ENCODE data around the gene CHRNA9. TPM values are rescaled to one million over a fixed set of nuclear protein-coding genes. Genes with fewer than 3 reads are reported as not detected.

The CHRNA9 gene
- total RNA-seq, 4 donors from 2014 or later = not detected

- Histone ChIP-seq H3K9me3 (no peaks in the 10 kb centered on the region), H3K27me3 (no peaks in the 10 kb centered on the region), H3K36me3 (no peaks in the 10 kb centered on the region), H3K27ac (peak overlapping the region; percentile 21 to 93 (median 86)), H3K4me1 (peaks cover 5 to 55% (median 20%) of the 10 kb centered on the region in 3 donors), H3K4me3 (no peak overlapping the region)
- TF ChIP-seq CTCF (IDR thresholded peaks at IDR 0.05) = no peak
- no peak for TF ChIP-seq POLR2A (IDR thresholded peaks at IDR 0.05)
- 68 to 83% methylated on average over 5 of the region's 5 CpGs for WGBS, 2 donors
- intact Hi-C loops (cut with DNase I) = no loop called here
- no peak for DNase-seq
These were observed 67.9 kb downstream of the CHRNA9 start for GRCh38 chr4:40403081-40403480.

Small RNA genes lying within 50 kb of the gene (small RNA-seq; reads per million reads assigned to genes)
- gene RNU7-74P = 0 reads per million in 4 donors

Other genes starting within 250 kb of the CHRNA9 start
- 1 to 10 TPM in 3 of 4 donors, under 1 TPM in 1; 0.79 to 5.0 (median 2.2) TPM for gene RHOH, start 138.3 kb upstream of the CHRNA9 start, total RNA-seq